GM19239 (cell line): ENCODE data around the gene SBF2.
A peak's percentile ranks its signal among the peaks of the same experiment; 100 is the strongest.

ENCODE experiments used
- DNase-seq: peaks from one replicate; pipeline ENCODE4 v3.0.0; 2011; ENCODE audit warnings: low spot score; ENCODE audit not compliant: insufficient read length
- FAIRE-seq: peaks from 2 replicates; lab custom pipeline; 2011; peaks lifted over from hg19 to GRCh38; lab: Jason Lieb, UNC

The SBF2 gene

GRCh38 chr11:10293423-10294289 is at the start of gene SBF2:
Gene SBF2, minus strand, starts transcription at chr11:10294219. Its CDS starts 150 bp downstream, at chr11:10294069.
- DNase-seq (peak; percentile 74), FAIRE-seq (no peak)

GRCh38 chr11:10338287-10338686 is 44.3 kb upstream of the SBF2 start:
- FAIRE-seq (no peak), DNase-seq (no peak)

- FAIRE-seq (no peak), DNase-seq (no peak)
Observed at GRCh38 chr11:10333490-10333889, 39.5 kb upstream of the SBF2 start.

DNA sequence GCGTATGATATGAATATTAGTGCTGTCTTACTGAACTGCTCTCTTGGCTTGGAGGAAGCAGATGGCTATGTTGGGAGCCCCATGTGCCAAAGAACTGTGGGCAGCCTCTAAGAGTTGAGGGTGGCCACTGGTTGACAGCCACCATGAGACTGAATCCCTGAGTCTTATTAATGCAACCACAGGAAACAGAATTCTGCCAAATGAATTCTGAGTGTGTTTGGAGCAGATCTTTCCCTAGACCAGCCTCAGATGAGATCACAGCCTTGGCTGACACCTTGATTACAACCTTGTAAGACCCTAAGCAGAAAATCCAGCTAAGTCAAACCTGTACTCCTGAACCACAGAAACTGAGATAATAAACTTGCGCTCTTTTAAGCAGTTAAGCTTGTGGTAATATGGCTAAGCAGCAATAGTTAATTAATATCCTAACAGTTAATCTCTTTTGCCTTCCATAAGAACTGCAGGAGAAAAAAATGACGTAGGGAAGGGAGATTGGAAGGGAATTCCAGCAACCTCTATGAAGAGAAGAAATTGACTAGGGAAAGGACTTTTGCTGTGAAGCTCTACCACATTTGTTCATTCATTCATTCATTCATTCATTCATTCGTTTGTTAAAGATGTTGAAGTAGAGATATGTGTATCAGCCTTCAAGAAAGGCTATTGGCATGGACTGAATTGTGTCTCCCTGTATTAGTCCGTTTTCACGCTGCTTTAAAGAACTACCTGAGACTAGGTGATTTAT is 37.7 kb upstream of the SBF2 start:
- FAIRE-seq (no peak), DNase-seq (no peak)

GRCh38 chr11:10329935-10330334 is 35.9 kb upstream of the SBF2 start:
- FAIRE-seq, result no peak
- DNase-seq, result no peak

- no peak for FAIRE-seq
- no peak for DNase-seq
Observed at GRCh38 chr11:10329356-10329755, 35.3 kb upstream of the SBF2 start.

GRCh38 chr11:10328314-10329098 is 34.5 kb upstream of the SBF2 start:
- FAIRE-seq (peak; percentile 8), DNase-seq (no peak)

- FAIRE-seq, result no peak
- no peak for DNase-seq
Observed at GRCh38 chr11:10327254-10327653, 33.2 kb upstream of the SBF2 start.

DNA sequence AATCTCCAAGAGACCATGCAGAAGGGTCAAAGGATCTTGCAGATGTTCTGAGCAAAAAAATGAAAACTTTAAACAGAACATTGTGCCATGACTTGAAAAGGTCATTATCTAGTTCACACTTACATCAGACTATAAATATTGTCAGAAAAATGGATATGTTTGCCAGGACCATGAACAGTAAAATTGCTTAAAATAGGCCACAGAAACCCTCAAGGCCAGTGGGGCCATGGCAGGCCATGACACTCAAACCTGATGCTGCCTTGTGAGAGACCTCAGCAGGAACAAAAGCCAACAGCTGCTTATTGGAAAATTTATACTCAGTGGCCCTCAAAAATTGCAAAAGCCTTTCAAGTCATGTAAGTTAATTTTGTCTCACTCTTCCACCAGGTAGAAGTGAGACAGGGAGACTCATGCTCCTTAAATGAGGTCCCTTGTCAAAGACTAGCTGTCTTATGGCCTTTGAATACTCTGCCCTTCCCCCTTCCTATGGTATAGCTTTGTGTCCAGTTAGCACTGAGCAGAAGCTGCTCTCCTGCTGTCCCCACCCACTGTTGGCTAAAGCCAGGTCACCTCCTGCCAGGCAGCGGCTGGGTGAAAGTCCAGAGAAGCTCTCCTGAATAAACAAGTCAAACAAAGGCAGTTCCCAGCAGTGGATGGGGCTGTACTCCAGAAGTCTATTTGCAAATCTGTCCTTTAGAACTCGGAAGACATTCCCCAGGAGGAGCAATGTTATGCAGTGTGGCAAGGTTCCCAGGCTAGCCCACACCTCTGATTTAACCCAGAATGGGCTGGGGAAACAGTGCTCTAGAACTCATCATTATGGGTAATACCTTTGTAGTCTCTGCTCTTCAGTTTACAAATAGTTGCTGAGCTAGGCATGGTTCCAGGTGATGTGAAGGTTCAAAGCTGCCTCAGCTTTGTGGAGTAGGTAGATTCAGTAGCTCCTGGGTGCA is 32.3 kb upstream of the SBF2 start:
- FAIRE-seq (no peak), DNase-seq (no peak)

GRCh38 chr11:10325277-10326011 is 31.4 kb upstream of the SBF2 start:
- DNase-seq (no peak), FAIRE-seq (no peak)

DNA sequence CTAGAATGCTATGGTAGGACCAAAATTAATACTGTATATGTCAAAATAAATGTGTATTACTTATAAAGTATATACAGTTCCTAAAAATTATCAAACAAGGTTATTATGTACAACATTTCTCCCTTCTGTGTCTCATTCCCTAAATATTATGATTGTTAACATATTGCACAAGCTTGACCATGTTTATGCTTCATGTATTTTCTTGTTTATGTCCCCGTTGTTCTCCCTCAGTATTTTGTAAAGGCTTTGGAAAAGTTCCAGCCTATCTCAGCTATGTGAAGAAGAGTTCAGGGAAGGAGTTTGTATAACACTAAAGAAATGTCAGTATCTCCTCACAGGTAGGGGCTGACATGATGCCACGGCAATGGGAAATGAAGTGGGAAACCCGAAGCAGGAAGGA is 30.5 kb upstream of the SBF2 start:
- DNase-seq (no peak), FAIRE-seq (no peak)

DNA sequence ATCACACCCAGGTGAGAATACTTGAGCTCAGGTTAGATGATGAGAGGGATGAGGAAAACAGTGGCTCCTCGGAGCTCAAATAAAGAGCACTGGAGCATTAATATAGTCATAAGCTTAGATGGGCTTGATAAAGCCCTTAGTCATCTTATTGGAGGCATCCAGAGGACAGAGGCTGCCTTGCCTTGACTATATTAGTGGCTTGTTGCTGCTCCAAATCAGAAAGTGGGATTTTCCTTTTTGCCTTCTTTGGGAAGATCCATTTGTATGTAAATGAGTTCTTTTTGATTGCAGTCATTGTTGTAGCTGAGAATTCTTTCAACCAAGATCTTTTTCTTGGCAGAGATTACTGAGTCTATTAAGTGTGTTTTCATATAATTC is 29.8 kb upstream of the SBF2 start:
- FAIRE-seq, result no peak
- no peak for DNase-seq

GRCh38 chr11:10322830-10323792 is 29.1 kb upstream of the SBF2 start:
- DNase-seq (no peak), FAIRE-seq (peak; percentile 66)

DNA sequence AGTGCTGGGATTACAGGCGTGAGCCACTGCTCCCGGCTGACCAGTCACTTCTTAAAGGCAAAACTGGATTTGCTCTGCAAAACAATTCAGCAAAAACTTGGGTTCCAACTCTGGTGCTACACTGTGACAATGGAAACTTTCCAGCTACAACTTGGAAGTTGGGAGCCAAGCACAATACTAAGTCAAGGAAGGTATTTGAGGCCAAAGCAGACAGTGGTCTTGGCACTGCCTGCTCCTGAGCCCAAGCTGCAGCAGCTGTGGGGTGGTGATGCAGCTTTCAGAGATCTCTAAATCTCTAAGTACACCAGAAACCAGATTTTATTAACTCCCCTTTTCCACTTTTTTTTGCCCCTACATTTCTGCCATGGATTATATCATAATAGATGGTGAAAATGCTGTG is 28.4 kb upstream of the SBF2 start:
- DNase-seq (no peak), FAIRE-seq (no peak)

DNA sequence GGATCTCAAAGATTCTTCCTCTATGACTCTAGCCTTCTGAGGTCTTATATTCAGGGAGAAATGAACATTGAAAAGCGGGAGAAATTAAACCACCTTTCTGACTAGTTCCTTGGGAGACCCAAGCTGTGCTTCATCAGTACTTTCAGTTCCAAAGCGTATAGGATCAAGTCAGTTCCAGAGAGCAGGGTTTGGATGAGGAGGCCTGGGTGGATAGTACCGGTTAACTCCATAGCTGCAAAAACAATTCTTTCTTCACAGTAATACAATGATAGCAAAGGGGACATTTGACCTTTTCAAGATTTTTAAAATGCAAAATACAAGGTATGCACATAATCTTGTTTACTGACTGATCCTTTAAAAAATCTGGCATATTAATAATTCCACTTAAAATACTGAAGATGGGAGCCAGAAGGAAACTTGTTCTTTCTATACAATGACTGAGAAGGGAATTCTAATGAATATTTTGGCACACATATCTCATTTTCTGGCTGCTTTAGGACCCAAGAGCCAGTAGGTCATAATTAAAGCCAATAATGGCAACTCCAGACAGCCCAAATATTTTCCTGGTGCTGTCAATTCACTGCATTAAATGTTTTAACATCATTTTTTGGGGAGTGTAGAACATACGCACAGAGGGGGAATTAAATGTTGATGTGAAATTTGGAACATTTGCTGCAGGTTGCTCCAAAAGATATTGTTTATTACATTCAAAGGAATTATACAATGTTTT is 26.9 kb upstream of the SBF2 start:
- DNase-seq (no peak), FAIRE-seq (no peak)

DNA sequence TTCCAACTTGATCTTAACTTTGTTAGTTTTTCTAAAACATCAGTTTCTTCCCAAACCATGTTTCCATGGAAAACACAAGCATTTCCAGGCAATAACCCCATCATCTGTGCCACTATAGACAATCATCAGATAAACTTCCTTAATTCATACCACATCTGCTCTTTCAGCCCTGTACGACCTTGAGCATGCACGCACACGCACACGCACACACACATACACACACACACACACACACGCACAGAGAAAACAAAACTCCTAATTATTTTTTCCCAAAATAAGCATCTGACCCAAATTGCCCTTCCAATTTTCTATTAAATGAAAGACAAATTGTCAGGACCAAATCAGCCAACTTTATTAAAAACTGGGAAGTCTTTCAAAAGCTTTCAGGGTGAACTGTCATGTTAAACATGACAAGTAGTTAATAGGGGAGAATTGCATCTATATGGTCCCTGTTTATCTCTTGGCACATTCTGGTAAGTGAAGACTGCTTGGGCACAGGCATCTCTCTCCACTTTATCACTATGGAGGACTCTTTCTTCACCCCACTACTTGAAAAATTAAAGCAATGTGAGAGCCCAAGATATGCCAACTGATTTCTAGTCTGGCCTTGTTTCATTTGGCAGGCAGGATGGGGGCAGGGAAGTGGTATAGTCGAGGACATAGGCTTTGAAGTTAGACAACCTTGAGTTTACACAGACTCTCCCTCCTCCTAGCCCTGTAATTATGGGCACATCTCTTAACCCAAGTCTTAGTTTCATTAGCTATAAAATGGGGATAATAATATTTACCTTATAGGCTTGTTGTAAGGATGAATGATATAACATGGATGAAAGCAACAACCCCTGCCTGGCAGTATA is 25.9 kb upstream of the SBF2 start:
- DNase-seq, result no peak
- FAIRE-seq, result no peak

GRCh38 chr11:10318527-10318802 is 24.4 kb upstream of the SBF2 start:
- FAIRE-seq (no peak), DNase-seq (no peak)
